Measurements from ENCODE around the gene DEAF1. TPM values are rescaled to one million over a fixed set of nuclear protein-coding genes. Genes with fewer than 3 reads are reported as not detected.

Gene DEAF1
- total RNA-seq, 1 donor from 2014 or later = 48.9 TPM

DNA sequence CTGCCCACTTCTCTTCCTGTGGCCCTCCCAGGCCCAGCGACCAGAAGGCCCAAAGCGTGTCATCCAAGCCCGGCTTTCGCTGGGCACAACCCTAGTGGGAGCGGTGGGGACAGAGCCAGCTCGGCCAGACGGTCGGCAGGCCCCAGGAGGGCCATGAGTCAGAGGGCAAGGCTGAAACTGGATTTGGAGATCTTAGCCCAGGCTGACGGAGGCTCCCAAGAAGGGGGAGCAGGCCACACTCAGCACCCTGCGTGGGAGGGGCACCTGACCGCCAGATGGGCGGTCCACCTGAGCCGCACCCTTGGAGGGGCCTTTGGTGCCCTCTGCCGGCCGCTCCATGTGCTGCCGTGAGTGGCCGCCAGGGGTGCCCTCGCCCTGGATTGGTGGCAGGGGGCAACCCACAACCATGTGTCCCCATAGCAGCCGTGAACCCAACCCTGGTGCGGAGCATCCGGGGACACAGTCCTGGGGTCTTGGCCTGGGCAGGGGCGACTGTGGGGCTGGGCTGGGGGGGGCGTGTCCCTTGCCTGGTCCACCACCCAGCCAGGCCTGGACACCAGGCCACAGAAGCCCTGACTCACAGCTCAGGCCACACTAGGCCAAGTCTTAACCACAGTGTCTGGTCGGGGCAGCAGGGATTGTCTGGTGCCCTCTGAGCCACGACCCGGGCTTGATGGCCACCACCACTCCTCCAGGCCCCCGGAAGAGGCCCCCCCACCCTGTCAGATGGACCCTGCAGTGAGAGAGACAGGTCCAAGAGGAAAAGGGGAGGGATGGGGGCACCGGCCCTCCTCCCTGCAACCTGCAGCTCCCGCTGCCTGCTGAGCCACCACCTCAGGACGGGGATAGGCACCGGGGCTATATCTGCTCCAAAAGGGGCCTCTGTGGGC is 33.1 kb upstream of the DEAF1 start:
- Histone ChIP-seq H2AFZ (ENCODE audit: low read depth, low read length) (no peak overlapping the region), H3K27ac (ENCODE audit: low read depth, low read length) (no peak overlapping the region), H3K9me3 (ENCODE audit: insufficient read depth, low read depth, low read length) (no peaks in the 10 kb centered on the region), H3K4me2 (ENCODE audit: low read length) (peak overlapping the region; percentile 27), H3K79me2 (ENCODE audit: insufficient read depth, low read length) (no peaks in the 10 kb centered on the region), H3K4me3 (ENCODE audit: insufficient read depth, low read depth, low read length) (no peak overlapping the region), H4K20me1 (ENCODE audit: insufficient read depth, low read length) (peaks cover 25% of the 10 kb centered on the region), H3K36me3 (ENCODE audit: insufficient read depth, low read length) (no peaks in the 10 kb centered on the region), H3K9ac (ENCODE audit: low read length) (no peak overlapping the region), H3K27me3 (ENCODE audit: insufficient read depth, low read length) (peaks cover 2% of the 10 kb centered on the region), H3K4me1 (ENCODE audit: insufficient read depth, low read length) (peaks cover 26% of the 10 kb centered on the region)
- Mint-ChIP-seq H3K27ac (ENCODE audit: unreplicated experiment) (no peak overlapping the region), H3K27me3 (ENCODE audit: low read depth, unreplicated experiment) (peaks cover 6% of the 10 kb centered on the region), H3K4me3 (ENCODE audit: unreplicated experiment) (no peak overlapping the region), H3K9me3 (ENCODE audit: unreplicated experiment) (no peaks in the 10 kb centered on the region), H3K36me3 (ENCODE audit: low read depth, unreplicated experiment) (peaks cover 4% of the 10 kb centered on the region), H3K4me1 (ENCODE audit: low read depth, unreplicated experiment) (no peaks in the 10 kb centered on the region)
- TF ChIP-seq, protein P1, sequence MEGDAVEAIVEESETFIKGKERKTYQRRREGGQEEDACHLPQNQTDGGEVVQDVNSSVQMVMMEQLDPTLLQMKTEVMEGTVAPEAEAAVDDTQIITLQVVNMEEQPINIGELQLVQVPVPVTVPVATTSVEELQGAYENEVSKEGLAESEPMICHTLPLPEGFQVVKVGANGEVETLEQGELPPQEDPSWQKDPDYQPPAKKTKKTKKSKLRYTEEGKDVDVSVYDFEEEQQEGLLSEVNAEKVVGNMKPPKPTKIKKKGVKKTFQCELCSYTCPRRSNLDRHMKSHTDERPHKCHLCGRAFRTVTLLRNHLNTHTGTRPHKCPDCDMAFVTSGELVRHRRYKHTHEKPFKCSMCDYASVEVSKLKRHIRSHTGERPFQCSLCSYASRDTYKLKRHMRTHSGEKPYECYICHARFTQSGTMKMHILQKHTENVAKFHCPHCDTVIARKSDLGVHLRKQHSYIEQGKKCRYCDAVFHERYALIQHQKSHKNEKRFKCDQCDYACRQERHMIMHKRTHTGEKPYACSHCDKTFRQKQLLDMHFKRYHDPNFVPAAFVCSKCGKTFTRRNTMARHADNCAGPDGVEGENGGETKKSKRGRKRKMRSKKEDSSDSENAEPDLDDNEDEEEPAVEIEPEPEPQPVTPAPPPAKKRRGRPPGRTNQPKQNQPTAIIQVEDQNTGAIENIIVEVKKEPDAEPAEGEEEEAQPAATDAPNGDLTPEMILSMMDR (IDR thresholded peaks at IDR 0.05; ENCODE audit: insufficient read depth, low read depth, low read length) = peak; percentile 56
- TF ChIP-seq EZH2 (IDR thresholded peaks at IDR 0.05; ENCODE audit: insufficient read depth, low read length) = no peak
- DNase-seq (ENCODE audit: low read depth) = peak; percentile 78
- no peak for FAIRE-seq

DNA sequence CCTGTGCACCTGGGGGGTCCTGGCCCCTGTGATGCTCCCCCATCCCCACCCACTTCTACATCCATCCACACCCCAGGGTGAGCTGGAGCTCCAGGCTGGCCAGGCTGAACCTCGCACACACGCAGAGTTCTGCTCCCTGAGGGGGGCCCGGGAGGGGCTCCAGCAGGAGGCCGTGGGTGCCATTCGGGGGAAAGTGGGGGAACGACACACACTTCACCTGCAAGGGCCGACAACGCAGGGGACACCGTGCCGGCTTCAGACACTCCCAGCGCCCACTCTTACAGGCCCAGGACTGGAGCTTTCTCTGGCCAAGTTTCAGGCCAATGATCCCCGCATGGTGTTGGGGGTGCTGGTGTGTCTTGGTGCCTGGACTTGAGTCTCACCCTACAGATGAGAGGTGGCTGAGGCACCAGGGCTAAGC is 32.3 kb upstream of the DEAF1 start:
- peaks cover 30% of the 10 kb centered on the region for H4K20me1 ChIP-seq (ENCODE audit: insufficient read depth, low read length)
- H3K9ac ChIP-seq (ENCODE audit: low read length) = no peak overlapping the region
- no peaks in the 10 kb centered on the region for H3K36me3 ChIP-seq (ENCODE audit: insufficient read depth, low read length)
- H3K4me2 ChIP-seq (ENCODE audit: low read length) = no peak overlapping the region
- FAIRE-seq (no peak), DNase-seq (ENCODE audit: low read depth) (no peak)
- peaks cover 5% of the 10 kb centered on the region for H3K36me3 Mint-ChIP-seq (ENCODE audit: low read depth, unreplicated experiment)
- H3K4me1 Mint-ChIP-seq (ENCODE audit: low read depth, unreplicated experiment) = no peaks in the 10 kb centered on the region
- peaks cover 2% of the 10 kb centered on the region for H3K27me3 ChIP-seq (ENCODE audit: insufficient read depth, low read length)
- H3K9me3 ChIP-seq (ENCODE audit: insufficient read depth, low read depth, low read length) = no peaks in the 10 kb centered on the region
- H3K79me2 ChIP-seq (ENCODE audit: insufficient read depth, low read length) = no peaks in the 10 kb centered on the region
- no peak for TF ChIP-seq EZH2 (IDR thresholded peaks at IDR 0.05; ENCODE audit: insufficient read depth, low read length)
- TF ChIP-seq, protein P1 (IDR thresholded peaks at IDR 0.05; ENCODE audit: insufficient read depth, low read depth, low read length) = no peak
- H2AFZ ChIP-seq (ENCODE audit: low read depth, low read length) = no peak overlapping the region
- H3K9me3 Mint-ChIP-seq (ENCODE audit: unreplicated experiment) = no peaks in the 10 kb centered on the region
- peaks cover 4% of the 10 kb centered on the region for H3K27me3 Mint-ChIP-seq (ENCODE audit: low read depth, unreplicated experiment)
- no peak overlapping the region for H3K4me3 Mint-ChIP-seq (ENCODE audit: unreplicated experiment)
- H3K27ac ChIP-seq (ENCODE audit: low read depth, low read length) = no peak overlapping the region
- H3K4me3 ChIP-seq (ENCODE audit: insufficient read depth, low read depth, low read length) = no peak overlapping the region
- peaks cover 26% of the 10 kb centered on the region for H3K4me1 ChIP-seq (ENCODE audit: insufficient read depth, low read length)
- H3K27ac Mint-ChIP-seq (ENCODE audit: unreplicated experiment) = no peak overlapping the region

All from astrocyte (in vitro differentiated cells and primary cell).